B cell (primary cell): Measurements from ENCODE around the gene ERC2. TPM values are rescaled to one million over a fixed set of nuclear protein-coding genes. Genes with fewer than 3 reads are reported as not detected.

Source experiments
- ATAC-seq: fragments of 200-7000 bp; cut with Tn5 transposase; one replicate; pipeline ENCODE4 v1.10.0; 2021; ENCODE audit warnings: low read depth, mild to moderate bottlenecking, moderate number of reproducible peaks, moderate library complexity
- CTCF ChIA-PET: fragments of 350-600 bp; sonication (Branson Sonifier 250); formaldehyde crosslinking; loops from one replicate; lab custom pipeline; 2021; ENCODE audit warnings: antibody characterized with exemption, inconsistent platforms; lab: Charles Lee
- POLR2A ChIA-PET: fragments of 350-600 bp; sonication (Branson Sonifier 250); formaldehyde crosslinking; loops from one replicate; lab custom pipeline; 2021; ENCODE audit warnings: antibody characterized with exemption; lab: Charles Lee
- DNase-seq: peaks from one replicate; pipeline ENCODE4 v3.0.0; 2013
- H2AFZ ChIP-seq: 2 replicates; pipeline ENCODE4 v1.6.1; 2012; ENCODE audit warnings: mild to moderate bottlenecking, low read depth, low read length; ENCODE audit not compliant: insufficient read depth, poor library complexity, severe bottlenecking
- H3K27ac ChIP-seq, 2 donors: 1 replicate in 1 of 2; 2 replicates in 1 of 2; pipeline ENCODE4 v1.5.1; 2012 to 2013; ENCODE audit warnings: low read length in 2 of 2, mild to moderate bottlenecking in 2 of 2, moderate library complexity in 1 of 2
- H3K27me3 ChIP-seq, 4 experiments: fragments of 200-600 bp in 1 of 4; sonication (generic) in 1 of 4; replicated peaks in 1 of 4; 1 replicate in 2 of 4; 2 replicates in 2 of 4; pipeline versions ENCODE4 v1.6.1 to v1.7.0; 2013 to 2016; ENCODE audit warnings: low read length in 3 of 4, mild to moderate bottlenecking in 2 of 4, mixed read lengths in 1 of 4, moderate library complexity in 1 of 4; ENCODE audit not compliant: insufficient read depth in 4 of 4, control insufficient read depth in 3 of 4; ENCODE audit errors: control extremely low read depth in 1 of 4
- H3K36me3 ChIP-seq, 2 experiments: replicated peaks in 1 of 2; 1 replicate in 1 of 2; 2 replicates in 1 of 2; pipeline versions ENCODE4 v1.6.1 to v1.7.1; 2013; ENCODE audit warnings: low read length in 1 of 2; ENCODE audit not compliant: insufficient read depth in 2 of 2, control insufficient read depth in 1 of 2; ENCODE audit errors: control extremely low read depth in 1 of 2, extremely low read depth in 1 of 2
- H3K4me1 ChIP-seq, 2 donors: fragments of 200-600 bp in 1 of 2; sonication (generic) in 1 of 2; 1 replicate in 1 of 2; 2 replicates in 1 of 2; pipeline versions ENCODE4 v1.5.1 to v1.6.1; 2013 to 2017; ENCODE audit warnings: low read length in 2 of 2; ENCODE audit not compliant: control insufficient read depth in 2 of 2, insufficient read depth in 2 of 2
- H3K4me2 ChIP-seq: replicated peaks from 2 replicates; pipeline ENCODE3; 2012; ENCODE audit warnings: mild to moderate bottlenecking, low read depth, low read length; ENCODE audit not compliant: poor library complexity, severe bottlenecking
- H3K4me3 ChIP-seq, 5 experiments: fragments of 200-600 bp in 1 of 5; sonication (generic) in 1 of 5; 1 replicate in 3 of 5; 2 replicates in 2 of 5; pipeline versions ENCODE4 v1.5.1 to v1.7.0; 2011 to 2016; ENCODE audit warnings: low read length in 4 of 5, mild to moderate bottlenecking in 4 of 5, low read depth in 2 of 5, control low read depth in 1 of 5, moderate library complexity in 1 of 5; ENCODE audit not compliant: insufficient read depth in 1 of 5; ENCODE audit errors: control extremely low read depth in 1 of 5, extremely low read depth in 1 of 5
- H3K79me2 ChIP-seq: fragments of 200-600 bp; sonication (generic); one replicate; pipeline ENCODE4 v1.6.0; 2016; ENCODE audit warnings: low read length; ENCODE audit not compliant: control insufficient read depth, insufficient read depth
- H3K9ac ChIP-seq: fragments of 200-600 bp; sonication (generic); 2 replicates; pipeline ENCODE4 v1.6.1; 2017; ENCODE audit warnings: mild to moderate bottlenecking, low read length, moderate library complexity
- H3K9me3 ChIP-seq, 3 donors: one replicate each; pipeline versions ENCODE4 v1.6.1 to v1.7.1; 2013; ENCODE audit warnings: low read length in 2 of 3; ENCODE audit not compliant: control insufficient read depth in 2 of 3, insufficient read depth in 1 of 3; ENCODE audit errors: control extremely low read depth in 1 of 3
- H4K20me1 ChIP-seq: 2 replicates; pipeline ENCODE4 v1.6.0; 2012; ENCODE audit warnings: mild to moderate bottlenecking, low read length; ENCODE audit not compliant: insufficient read depth, control insufficient read depth, poor library complexity, severe bottlenecking
- H3K27ac Mint-ChIP-seq: one replicate; pipeline ENCODE4 v1.8.0; 2021; ENCODE audit warnings: mixed read lengths
- H3K27me3 Mint-ChIP-seq: one replicate; pipeline ENCODE4 v1.8.0; 2021; ENCODE audit warnings: mixed read lengths
- H3K4me1 Mint-ChIP-seq: one replicate; pipeline ENCODE4 v1.8.0; 2021; ENCODE audit warnings: mixed read lengths
- H3K4me3 Mint-ChIP-seq: one replicate; pipeline ENCODE4 v1.8.0; 2021; ENCODE audit warnings: mixed read lengths
- H3K9me3 Mint-ChIP-seq: one replicate; pipeline ENCODE4 v1.8.0; 2022; ENCODE audit warnings: mixed read lengths; ENCODE audit not compliant: insufficient read depth
- CTCF ChIP-seq: fragments of 200-600 bp; IDR thresholded peaks from one replicate; pipeline ENCODE4 v1.8.0; 2022; ENCODE audit warnings: antibody characterized with exemption, mild to moderate bottlenecking
- EZH2 ChIP-seq: IDR thresholded peaks from 2 replicates; pipeline ENCODE4 v1.6.1; 2012; ENCODE audit warnings: borderline replicate concordance, low read depth, mild to moderate bottlenecking, moderate library complexity, low read length; ENCODE audit not compliant: insufficient read depth, poor library complexity, severe bottlenecking
- WGBS: methylation state at CpG from one replicate; pipeline ENCODE4 v1.1.5; 2013; ENCODE audit warnings: missing lambda C conversion rate; ENCODE audit not compliant: insufficient coverage; 5-methylcytosine and 5-hydroxymethylcytosine counted together
- intact Hi-C: fragments of 100-400 bp; cut with micrococcal nuclease; formaldehyde crosslinking; loops from one replicate; pipeline ENCODE4 v1.10.0; 2022
- polyA plus RNA-seq: library from polyadenylated mRNA; depleted of rRNA; stranded (reverse); fragments of >200 nt; gene quantifications from 2 replicates; pipeline ENCODE4 v1.2.3, GENCODE V29; 2012
- total RNA-seq, 2 donors: library from RNA; stranded (reverse); fragments of 120-200 nt in 1 of 2; gene quantifications; 1 replicate in 1 of 2; 2 replicates in 1 of 2; pipeline versions ENCODE4 v1.2.3 to v1.2.4, GENCODE V29; 2013 to 2022

The ERC2 gene
- total and polyA plus RNA-seq, 2 donors (not counting 1 experiment from before 2014, with no cell fraction given) = not detected

GRCh38 chr3:55601366-55602080 is 866.7 kb downstream of the ERC2 start:
- ChIA-PET CTCF (no interaction called here), POLR2A (no interaction called here)
- 11% methylated on average over 8 of the region's 10 CpGs for WGBS
- Histone ChIP-seq H3K27me3 (no peaks in the 10 kb centered on the region), H3K79me2 (no peaks in the 10 kb centered on the region), H3K9ac (no peak overlapping the region), H3K27ac (no peak overlapping the region), H2AFZ (no peak overlapping the region), H3K4me3 (no peak overlapping the region), H3K9me3 (peaks cover 0 to 4% (median 0%) of the 10 kb centered on the region in 3 donors), H4K20me1 (no peaks in the 10 kb centered on the region), H3K4me2 (no peak overlapping the region), H3K4me1 (no peaks in the 10 kb centered on the region), H3K36me3 (no peaks in the 10 kb centered on the region)
- peaks cover 4% of the 10 kb centered on the region for H3K4me1 Mint-ChIP-seq
- H3K9me3 Mint-ChIP-seq = no peaks in the 10 kb centered on the region
- ATAC-seq (no peak), DNase-seq (no peak)
- H3K4me3 Mint-ChIP-seq = no peak overlapping the region
- H3K27ac Mint-ChIP-seq = no peak overlapping the region
- no peak for TF ChIP-seq EZH2
- TF ChIP-seq CTCF = no peak
- H3K27me3 Mint-ChIP-seq = peaks cover 6% of the 10 kb centered on the region
- intact Hi-C loops = no loop called here

DNA sequence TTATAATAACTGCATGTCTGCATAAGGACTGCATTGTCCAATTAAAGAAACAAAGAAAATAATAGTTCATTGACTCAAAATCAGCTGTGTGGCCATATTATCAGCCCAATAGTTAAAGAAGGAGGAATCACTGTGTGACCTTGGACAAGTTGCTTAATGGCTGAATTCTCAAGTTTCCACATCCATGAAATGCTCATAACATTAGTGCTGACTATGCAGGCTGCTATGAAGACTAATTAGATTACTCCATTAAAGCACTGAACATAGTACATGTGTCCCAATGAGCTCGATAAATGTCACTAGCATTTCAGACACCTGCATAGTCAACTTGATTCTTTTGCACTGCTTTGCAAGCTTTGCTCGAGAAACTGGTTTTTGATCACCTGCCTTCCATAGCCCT is 870.0 kb downstream of the ERC2 start:
- Mint-ChIP-seq H3K9me3 (no peaks in the 10 kb centered on the region), H3K4me3 (no peak overlapping the region), H3K27ac (no peak overlapping the region), H3K27me3 (peaks cover 6% of the 10 kb centered on the region), H3K4me1 (no peaks in the 10 kb centered on the region)
- Histone ChIP-seq H3K27ac (no peak overlapping the region), H3K79me2 (no peaks in the 10 kb centered on the region), H4K20me1 (no peaks in the 10 kb centered on the region), H3K9me3 (peaks cover 0 to 4% (median 0%) of the 10 kb centered on the region in 3 donors), H3K4me3 (no peak overlapping the region), H2AFZ (no peak overlapping the region), H3K9ac (no peak overlapping the region), H3K4me2 (no peak overlapping the region), H3K27me3 (no peaks in the 10 kb centered on the region), H3K4me1 (no peaks in the 10 kb centered on the region), H3K36me3 (no peaks in the 10 kb centered on the region)
- TF ChIP-seq EZH2 (no peak), CTCF (no peak)
- POLR2A ChIA-PET = no interaction called here
- ATAC-seq = no peak
- no peak for DNase-seq
- CTCF ChIA-PET = no interaction called here
- intact Hi-C loops = no loop called here
- 79% methylated on average over 2 of the region's 2 CpGs for WGBS
